Measurements from ENCODE around the gene EPHA10. TPM values are rescaled to one million over a fixed set of nuclear protein-coding genes. Genes with fewer than 3 reads are reported as not detected.

The EPHA10 gene
- total RNA-seq, 1 donor from 2014 or later: 0.37 TPM

- Mint-ChIP-seq H3K9me3 (ENCODE audit: low read depth) (no peaks in the 10 kb centered on the region), H3K4me1 (ENCODE audit: low read depth) (peaks cover 32% of the 10 kb centered on the region), H3K4me3 (ENCODE audit: unreplicated experiment) (peak overlapping the region; percentile 84), H3K36me3 (ENCODE audit: low read depth) (peaks cover 13% of the 10 kb centered on the region), H3K27ac (ENCODE audit: unreplicated experiment) (peak overlapping the region; percentile 98), H3K27me3 (ENCODE audit: low read depth) (no peaks in the 10 kb centered on the region)
- DNase-seq (ENCODE audit: low spot score): peak; percentile 95
- peak; percentile 46 for TF ChIP-seq CTCF (IDR thresholded peaks at IDR 0.05)
These were observed 43.7 kb upstream of the EPHA10 start for GRCh38 chr1:37808369-37809319.

- Mint-ChIP-seq H3K27ac (ENCODE audit: unreplicated experiment) (peak within 1 kb of the TSS; percentile 98), H3K9me3 (ENCODE audit: low read depth) (no peaks in the 10 kb centered on the region), H3K4me1 (ENCODE audit: low read depth) (peaks cover 32% of the 10 kb centered on the region), H3K36me3 (ENCODE audit: low read depth) (peaks cover 19% of the 10 kb centered on the region), H3K4me3 (ENCODE audit: unreplicated experiment) (peak within 1 kb of the TSS; percentile 84), H3K27me3 (ENCODE audit: low read depth) (no peaks in the 10 kb centered on the region)
- peak; percentile 99 for DNase-seq (ENCODE audit: low spot score)
- no peak for TF ChIP-seq CTCF (IDR thresholded peaks at IDR 0.05)
These were observed 42.8 kb upstream of the EPHA10 start, which contains the start of the genes C1orf122 and YRDC for GRCh38 chr1:37807555-37808368. Gene C1orf122 (plus strand): TSS chr1:37807790. CDS start chr1:37808405, 615 bp downstream. Gene YRDC (minus strand): TSS chr1:37808208. CDS start chr1:37808180, 28 bp downstream.

GRCh38 chr1:37807220-37807554, 42.3 kb upstream of the EPHA10 start:
- no peaks in the 10 kb centered on the region for H3K9me3 Mint-ChIP-seq (ENCODE audit: low read depth)
- H3K27me3 Mint-ChIP-seq (ENCODE audit: low read depth): no peaks in the 10 kb centered on the region
- peaks cover 32% of the 10 kb centered on the region for H3K4me1 Mint-ChIP-seq (ENCODE audit: low read depth)
- no peak for TF ChIP-seq CTCF (IDR thresholded peaks at IDR 0.05)
- H3K27ac Mint-ChIP-seq (ENCODE audit: unreplicated experiment): peak overlapping the region; percentile 70
- peak overlapping the region; percentile 78 for H3K4me3 Mint-ChIP-seq (ENCODE audit: unreplicated experiment)
- no peak for DNase-seq (ENCODE audit: low spot score)
- H3K36me3 Mint-ChIP-seq (ENCODE audit: low read depth): peaks cover 24% of the 10 kb centered on the region

- Mint-ChIP-seq H3K36me3 (ENCODE audit: low read depth) (peaks cover 29% of the 10 kb centered on the region), H3K4me1 (ENCODE audit: low read depth) (peaks cover 12% of the 10 kb centered on the region), H3K9me3 (ENCODE audit: low read depth) (no peaks in the 10 kb centered on the region), H3K27ac (ENCODE audit: unreplicated experiment) (peak overlapping the region; percentile 32), H3K4me3 (ENCODE audit: unreplicated experiment) (no peak overlapping the region), H3K27me3 (ENCODE audit: low read depth) (no peaks in the 10 kb centered on the region)
- TF ChIP-seq CTCF (IDR thresholded peaks at IDR 0.05): no peak
- DNase-seq (ENCODE audit: low spot score): no peak
These were observed 37.5 kb upstream of the EPHA10 start for GRCh38 chr1:37802439-37802838.

GRCh38 chr1:37797750-37798345, 32.9 kb upstream of the EPHA10 start:
- H3K4me1 Mint-ChIP-seq (ENCODE audit: low read depth): peaks cover 14% of the 10 kb centered on the region
- no peak overlapping the region for H3K27ac Mint-ChIP-seq (ENCODE audit: unreplicated experiment)
- no peaks in the 10 kb centered on the region for H3K9me3 Mint-ChIP-seq (ENCODE audit: low read depth)
- H3K4me3 Mint-ChIP-seq (ENCODE audit: unreplicated experiment): no peak overlapping the region
- H3K36me3 Mint-ChIP-seq (ENCODE audit: low read depth): peaks cover 11% of the 10 kb centered on the region
- no peak for TF ChIP-seq CTCF (IDR thresholded peaks at IDR 0.05)
- H3K27me3 Mint-ChIP-seq (ENCODE audit: low read depth): no peaks in the 10 kb centered on the region
- DNase-seq (ENCODE audit: low spot score): no peak

Data from chondrocyte (in vitro differentiated cells).